Stimulated activated CD8-positive, alpha-beta memory T cell treated with anti-CD3 and anti-CD28 coated beads, Interleukin-12 subunit alpha, Interleukin-12 subunit beta, amount 100 ng/mL, for 24 hours (primary cell): ENCODE data around the gene GCNA.
"Not testable (repeated sequence)": the region's sequence is repeated elsewhere in the genome, so short reads cannot be mapped to it uniquely, and the experiment has no call there.

Experiments
- DNase-seq: peaks from one replicate; pipeline ENCODE4 v3.0.0-alpha.2; 2020; ENCODE audit errors: extremely low read depth

Gene GCNA

DNA sequence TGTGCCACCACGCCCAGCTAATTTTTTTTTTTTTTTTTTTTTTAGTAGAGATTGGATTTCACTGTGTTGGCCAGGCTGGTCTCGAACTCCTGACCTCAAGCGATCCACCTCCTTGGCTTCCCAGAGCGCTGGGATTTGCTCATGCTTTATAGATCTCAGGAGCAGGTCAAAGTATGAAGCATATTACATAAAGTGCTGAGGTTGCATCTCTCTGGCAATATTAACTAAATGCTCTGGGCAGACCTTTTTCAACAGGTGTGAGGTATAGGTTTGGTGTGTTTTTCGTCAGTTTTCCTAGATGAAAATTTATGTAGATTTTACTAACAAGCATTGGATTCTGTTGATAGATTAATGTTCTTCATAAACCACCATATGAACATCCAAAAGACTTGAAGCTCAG, 19.3 kb upstream of the GCNA start:
- no peak for DNase-seq

DNA sequence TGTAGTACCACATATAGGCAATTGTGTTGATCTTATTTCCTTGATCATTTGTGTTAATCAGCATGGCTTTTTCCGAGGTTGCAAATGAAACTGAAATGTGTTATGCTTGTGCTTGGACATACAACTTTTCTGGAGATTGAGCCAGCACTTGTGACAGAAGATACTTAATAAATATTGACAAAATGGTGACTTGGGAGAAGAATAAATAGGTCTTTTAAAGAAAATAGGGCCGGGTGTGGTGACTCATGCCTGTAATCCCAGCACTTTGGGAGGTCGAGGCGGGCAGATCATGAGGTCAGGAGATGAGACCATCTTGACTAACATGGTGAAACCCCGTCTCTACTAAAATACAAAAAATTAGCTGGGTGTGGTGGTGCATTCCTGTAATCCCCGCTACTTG, 18.5 kb upstream of the GCNA start:
- not testable (repeated sequence) for DNase-seq

DNA sequence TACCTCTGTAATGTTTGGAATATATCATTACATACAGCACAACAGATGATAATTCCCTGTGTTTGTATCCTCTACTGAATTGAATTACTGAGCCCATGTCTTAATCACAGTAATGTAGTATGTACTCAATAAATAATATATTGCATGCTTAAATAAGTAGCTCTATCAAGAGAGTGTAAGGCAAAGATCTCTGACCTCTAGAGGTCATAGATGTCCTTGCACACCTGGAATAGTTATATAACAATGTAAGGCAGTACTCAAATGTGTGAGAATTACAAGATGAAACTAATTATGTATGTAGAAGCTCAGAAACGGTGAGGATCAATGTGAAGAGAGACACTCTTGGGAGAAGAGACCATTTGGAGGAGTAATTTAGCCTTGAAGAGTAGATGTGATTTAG, 14.3 kb upstream of the GCNA start:
- DNase-seq, result no peak

DNA sequence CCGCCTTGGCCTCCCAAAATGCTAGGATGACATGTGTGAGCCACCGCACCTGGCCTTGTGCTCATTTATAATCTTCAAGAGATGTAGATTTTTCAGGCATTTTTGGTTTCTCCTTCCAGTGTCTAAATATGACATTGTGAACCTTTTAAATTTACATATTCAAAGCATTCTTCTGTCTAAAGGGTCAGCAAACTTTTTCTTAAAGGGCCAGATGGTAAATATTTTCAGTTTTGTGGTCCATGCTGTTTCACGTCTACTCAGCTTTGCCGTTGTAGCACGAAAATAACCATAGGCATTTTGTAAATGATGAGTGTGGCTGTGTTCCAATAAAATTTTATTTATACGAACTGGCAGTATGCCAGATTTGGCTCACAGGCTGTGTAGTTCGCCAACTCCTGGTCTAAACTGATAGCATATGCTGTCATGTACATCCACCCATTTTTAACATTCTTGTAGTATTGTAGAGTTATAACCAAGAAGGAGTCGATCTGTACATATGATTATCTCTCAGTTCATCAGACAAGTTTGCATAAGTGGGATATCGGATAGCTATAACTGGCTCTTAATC, 12.7 kb upstream of the GCNA start:
- no peak for DNase-seq

DNA sequence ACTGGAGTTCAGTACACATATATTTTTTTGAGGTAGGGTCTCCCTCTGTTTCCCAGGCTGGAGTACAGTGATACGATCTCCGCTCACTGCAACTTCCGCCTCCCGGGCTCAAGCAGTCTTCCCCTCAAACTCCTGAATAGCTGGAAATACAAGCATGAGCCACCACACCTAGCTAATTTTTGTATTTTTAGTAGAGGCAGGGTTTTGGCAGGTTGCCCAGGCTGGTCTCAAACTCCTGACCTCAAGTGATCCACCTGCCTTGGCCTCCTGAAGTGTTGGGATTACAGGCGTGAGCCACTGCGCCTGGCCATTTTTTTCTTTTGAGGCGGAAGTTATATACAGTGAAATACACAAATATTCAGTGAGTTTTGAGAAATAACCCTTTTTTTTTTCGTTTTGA, 6.8 kb upstream of the GCNA start:
- DNase-seq, result not testable (repeated sequence)

DNA sequence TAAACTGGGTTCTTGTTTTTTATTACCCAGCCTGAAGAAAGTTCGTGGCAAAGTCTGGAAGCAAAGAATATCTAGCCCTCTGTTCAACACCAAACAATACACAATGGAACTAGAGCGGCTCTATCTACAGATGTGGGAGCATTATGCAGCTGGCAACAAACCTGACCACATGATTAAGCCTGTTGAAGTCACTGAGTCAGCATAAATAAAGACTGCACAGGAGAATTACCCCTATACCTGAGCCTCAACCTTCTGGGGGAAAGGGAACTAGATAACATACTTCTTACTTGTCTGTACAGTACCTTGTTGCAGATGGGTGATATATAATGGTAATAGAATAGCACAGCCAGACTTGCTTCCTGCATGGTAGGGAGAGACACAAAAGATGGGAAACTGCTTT, 4.6 kb upstream of the GCNA start:
- no peak for DNase-seq

DNA sequence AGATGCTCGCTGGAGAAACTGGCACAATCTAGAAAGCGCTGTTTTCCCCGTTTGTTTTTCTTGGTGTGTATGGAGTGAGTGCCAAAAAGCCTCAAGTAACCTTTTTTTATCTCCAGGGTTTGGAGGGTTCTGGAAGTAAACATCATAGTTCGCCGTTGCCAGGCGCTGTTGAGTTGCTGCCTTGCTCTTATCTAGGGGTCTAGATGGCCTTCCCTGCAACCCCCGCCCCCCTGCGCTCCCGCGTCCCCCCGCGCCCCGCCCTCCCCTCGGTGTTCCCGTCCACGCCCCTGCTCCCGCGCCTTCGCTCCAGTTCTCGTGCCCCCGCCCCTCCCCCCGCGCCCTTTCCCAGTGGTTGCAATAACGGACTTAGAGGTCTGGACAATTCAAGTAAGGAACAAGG, 555 bp upstream of the GCNA start:
- DNase-seq, result no peak

DNA sequence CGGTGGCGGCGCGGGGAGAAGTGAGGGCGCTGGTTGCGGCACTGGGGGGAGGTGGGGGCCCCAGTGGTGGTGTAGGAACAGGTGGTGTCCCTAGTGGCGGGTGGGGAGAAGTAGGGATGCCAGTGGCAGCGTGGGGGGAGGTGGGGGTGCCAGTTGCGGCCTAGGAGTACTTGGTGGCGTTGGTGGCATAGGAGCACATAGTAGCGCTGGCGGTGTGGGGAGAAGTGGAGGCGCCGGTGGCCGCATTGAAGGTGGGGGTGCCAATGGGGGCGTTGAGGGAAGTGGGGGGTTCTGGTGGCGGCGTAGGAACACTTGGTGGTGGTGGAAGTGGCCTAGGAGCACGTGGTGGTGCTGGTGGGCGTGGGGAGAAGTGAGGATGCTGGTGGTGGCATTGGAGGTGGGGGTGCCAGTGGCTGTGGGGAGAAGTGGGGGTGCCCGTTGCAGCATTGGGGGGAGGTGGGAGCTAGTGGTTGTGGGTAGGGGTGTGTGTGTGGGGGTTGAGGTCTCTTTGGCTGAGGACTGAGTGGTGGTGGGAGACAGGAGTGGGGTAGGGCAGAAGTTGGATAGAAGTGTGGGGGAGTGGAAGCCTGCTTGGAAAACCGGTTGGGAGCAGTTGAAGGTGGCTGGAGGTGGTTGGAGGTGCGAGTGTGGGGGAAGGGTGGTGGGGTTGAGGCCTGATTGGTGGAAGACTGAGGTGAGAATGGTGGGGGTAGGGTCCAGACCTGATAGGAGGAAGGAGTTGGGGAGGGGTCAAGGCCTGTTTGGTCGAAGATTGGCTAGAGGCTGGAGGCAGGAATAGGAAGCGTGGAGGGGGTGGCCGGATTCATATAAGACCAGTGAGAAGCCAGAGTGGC, 1.1 kb downstream of the GCNA start:
- no peak for DNase-seq

DNA sequence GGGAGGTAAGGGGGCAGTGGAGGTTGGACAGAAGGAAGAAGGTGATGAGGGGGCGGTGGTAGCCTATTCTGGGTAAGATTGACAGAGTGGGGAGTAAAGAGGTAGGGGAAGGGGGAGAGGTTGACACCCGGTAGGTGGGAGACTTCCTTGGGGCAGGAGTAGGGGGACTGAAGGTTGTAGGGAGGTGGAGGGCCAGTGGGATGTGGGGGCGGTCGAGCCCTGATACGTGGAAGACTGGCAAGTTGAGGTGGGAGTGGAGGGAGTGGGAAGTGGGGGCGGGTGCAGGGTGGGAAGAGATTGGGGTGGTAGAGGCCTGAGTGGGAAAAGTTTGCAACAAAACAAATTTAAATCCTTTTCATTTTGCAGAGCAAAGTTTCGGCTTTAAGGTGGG, 1.7 kb downstream of the GCNA start:
- DNase-seq, result no peak

DNA sequence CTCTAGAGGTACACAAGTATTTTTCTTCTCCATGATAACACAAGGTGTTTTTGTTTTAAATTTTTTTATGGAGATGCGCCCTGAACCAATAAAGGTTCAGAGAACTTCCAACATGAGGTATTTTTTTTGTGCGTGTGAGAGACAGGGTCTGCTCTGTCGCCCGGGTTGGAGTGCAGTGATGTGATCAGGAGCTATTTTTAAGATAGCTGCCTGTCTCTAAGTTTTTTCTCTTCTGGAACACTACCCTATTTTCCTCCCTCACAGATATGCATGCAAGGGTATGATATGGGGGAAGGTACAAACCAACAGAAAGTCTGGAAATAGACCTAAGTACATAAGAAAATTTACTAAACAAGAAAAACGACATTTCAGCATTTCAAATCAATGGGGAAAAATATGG, 3.0 kb downstream of the GCNA start:
- no peak for DNase-seq

DNA sequence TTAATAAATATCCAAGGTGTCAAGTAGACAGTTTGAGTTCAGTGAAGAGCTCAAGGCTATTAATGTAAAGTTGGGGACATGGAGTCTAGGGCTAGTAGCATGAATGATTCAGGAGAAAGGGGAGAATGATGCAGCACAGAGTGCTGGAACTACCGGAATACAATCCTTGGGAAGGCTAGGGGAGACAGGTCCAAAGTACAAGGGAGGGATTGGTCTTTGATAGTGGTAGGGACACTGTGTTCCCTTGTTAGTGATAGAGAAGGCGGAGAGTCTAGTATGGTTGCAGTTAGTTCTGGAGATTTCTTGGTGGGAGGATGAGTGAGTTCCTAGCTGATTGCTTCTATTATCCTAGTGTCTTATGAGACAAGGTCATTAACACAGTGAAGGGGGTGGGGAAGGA, 8.7 kb downstream of the GCNA start:
- no peak for DNase-seq

DNA sequence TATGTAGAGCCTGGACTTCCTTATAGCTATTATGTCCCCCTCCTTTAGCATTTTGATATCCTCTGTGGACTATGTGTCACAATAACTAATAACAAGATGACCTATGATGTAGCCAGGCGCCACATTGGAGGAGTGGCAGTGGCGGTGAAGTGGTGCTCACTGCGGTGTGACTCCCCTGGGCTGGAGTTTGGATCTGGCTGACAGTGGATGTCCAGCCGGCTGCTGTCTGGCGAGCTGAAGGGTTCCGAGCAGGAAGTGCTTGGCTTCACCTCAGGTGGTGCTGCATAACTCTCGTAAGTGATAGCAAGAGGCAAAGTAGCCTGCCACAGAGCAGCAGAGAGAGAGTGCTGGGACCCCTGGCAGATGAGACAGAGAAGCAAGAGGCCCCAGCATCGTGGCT, 15.0 kb downstream of the GCNA start:
- DNase-seq, result not testable (repeated sequence)

DNA sequence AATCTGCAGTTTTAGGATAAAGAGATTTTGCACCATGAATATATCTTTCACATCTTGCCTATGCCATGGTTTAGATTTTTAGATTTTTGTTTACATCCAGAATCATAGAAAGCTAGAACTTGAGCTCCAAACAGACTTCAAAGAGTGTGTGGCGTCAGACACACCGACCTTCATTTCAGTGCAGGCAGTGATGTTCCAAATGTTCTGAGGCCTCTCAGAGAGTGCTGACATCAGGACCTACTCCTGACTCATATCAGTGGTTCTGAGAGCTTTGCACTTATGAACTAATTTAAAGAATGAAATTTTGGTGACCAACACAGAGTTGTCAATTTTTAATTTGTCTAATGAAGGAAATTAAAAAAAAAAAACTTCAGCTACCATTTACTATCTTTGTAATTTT, 21.7 kb downstream of the GCNA start:
- DNase-seq, result no peak

DNA sequence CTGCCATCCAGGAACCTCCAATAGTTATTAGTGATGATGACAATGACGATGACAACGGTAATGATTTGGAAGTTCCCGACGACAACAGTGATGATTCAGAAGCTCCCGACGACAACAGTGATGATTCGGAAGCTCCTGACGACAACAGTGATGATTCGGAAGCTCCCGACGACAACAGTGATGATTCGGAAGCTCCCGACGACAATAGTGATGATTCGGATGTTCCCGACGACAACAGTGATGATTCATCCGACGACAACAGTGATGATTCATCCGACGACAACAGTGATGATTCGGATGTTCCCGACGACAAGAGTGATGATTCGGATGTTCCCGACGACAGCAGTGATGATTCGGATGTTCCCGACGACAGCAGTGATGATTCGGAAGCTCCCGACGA, 25.4 kb downstream of the GCNA start:
- no peak for DNase-seq

DNA sequence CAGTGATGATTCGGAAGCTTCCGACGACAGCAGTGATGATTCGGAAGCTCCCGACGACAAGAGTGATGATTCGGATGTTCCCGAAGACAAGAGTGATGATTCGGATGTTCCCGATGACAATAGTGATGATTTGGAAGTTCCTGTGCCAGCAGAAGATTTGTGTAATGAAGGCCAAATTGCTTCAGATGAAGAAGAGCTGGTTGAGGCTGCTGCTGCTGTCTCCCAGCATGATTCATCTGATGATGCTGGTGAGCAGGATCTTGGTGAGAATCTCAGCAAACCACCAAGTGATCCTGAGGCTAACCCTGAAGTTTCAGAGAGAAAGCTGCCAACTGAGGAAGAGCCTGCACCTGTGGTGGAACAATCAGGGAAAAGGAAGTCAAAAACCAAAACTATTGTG, 25.9 kb downstream of the GCNA start:
- DNase-seq, result no peak

DNA sequence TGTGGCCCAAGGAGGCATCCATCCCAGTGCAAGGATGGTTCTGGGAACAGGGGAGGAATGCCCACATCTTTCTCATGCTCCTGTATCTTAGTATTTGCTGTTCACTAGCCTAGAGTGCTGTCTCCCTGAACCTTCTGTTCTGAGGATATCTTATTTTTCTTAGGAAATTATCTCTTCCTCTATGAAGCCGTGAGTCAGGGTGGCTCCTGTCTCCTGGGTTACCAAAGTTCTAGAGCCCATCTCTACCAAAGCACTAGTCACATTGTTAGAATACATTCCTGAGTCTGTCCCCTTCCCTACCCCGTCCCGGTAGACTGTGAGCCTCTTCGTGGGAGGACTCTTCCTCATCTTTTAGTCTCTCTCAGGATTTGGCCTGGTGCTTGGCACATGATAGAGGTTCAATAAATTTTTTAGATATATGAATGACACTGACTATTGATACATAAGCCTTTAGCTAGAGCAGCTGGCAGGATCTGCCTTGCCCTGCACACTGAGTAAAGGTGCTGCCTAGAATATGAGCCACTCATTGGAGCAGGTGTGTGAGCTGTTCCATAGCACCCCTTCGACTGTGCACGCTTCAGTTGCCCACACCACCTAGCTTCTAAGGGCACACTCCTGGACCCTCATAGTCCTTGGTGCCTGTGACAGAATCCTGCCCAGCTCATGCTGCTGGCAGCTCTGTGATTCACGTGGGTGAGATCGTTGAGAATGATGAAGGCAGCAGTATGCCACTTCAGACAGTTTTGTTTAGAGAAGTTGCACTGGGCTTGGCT, 26.7 kb downstream of the GCNA start:
- no peak for DNase-seq

DNA sequence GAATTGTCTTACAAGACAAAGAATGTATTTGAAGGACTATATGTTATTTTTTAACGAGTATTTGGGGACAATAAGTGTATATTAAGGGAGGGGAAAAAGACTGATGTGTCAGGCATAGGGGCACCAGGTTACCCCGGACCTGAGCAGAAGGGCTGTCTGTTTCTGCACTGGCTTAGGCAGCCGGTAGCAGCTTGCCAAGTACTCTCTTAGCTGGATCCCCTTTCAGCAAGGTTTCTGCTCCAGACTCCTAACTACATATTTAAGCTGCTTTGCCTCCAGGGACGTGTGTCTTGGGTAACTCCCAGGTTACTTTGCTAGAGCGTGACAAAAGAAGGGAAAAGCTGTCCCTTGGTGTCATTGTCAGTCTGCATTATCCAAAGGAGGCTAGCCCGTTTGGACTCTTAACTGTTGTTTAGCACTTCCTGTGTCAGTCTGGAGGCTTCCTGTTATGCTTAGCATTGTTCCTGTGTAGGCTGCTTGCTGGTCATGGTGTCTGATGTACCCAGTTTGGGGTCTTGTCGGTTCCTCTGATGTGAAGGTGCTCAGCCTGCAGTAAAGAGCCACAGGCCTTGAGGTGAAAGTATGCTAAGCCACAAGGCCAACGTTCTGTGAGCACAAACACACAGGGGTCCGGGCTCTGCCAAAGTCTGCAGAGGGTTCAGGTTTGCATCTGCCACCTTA, 28.4 kb downstream of the GCNA start:
- no peak for DNase-seq

DNA sequence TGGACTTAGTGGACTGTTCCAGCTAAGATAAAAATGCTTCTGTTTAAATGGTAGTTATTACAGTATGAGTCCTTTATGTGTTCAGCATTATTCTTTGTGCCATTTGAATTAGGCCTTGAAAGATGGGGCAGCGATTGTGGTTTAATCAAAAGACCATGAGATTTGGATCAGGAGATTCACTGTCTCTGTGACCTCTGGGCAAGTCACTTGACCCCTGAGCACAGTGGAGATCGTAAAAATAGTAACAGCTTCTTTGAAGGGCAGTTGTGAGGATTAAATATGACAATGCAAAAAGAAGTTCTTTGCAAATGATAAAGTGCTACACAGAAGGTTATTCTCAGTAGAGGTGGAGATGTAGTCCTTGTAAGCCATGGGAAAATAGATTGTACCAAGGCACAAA, 29.3 kb downstream of the GCNA start:
- no peak for DNase-seq

DNA sequence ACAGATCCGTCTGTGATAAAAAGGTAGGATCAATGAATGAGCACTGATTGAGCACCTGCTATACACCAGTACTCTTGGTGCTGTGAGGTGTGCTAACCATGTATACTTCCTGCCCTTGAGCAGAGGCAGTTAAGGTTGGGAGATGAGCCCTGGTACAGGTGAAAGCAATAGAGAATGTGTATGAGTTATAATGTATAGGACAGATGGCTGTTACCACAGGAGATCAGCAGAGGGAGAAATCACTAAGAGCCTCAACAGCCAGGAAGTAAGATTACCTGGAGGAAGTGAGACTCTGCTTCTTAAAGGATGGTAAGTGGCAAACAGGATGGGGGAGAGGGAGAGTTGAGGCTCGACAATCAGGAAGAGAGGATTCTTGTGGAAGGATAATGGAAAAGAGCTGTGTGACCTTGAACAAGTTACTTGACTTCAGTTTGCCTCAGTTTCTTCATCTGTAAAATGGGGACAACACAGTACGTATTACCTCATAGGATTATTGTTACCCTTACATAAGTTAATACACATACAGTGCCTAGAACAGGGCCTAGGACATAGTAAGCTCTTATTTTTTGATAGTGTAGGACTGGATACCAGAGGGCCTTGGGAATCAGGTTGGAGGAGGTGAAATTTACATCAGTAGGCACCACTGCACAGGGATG, 31.0 kb downstream of the GCNA start:
- no peak for DNase-seq

DNA sequence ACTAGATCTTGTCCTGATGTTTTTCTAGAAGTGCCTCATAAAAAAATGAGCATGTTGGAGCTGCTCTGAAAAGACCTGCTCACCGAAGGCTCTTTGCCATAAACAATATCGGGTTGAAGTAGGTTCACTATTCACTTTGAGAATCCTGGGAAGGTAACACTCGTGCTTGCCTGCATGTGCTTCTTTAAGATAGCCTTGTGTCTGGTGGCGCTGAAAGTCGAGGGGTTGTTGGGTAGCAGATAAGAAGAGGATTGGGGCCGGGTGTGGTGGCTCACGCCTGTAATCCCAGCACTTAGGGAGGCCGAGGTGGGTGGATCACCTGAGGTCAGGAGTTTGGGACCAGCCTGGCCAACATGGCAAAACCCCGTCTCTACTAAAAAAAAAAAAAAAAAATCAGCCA, 33.5 kb downstream of the GCNA start:
- not testable (repeated sequence) for DNase-seq

DNA sequence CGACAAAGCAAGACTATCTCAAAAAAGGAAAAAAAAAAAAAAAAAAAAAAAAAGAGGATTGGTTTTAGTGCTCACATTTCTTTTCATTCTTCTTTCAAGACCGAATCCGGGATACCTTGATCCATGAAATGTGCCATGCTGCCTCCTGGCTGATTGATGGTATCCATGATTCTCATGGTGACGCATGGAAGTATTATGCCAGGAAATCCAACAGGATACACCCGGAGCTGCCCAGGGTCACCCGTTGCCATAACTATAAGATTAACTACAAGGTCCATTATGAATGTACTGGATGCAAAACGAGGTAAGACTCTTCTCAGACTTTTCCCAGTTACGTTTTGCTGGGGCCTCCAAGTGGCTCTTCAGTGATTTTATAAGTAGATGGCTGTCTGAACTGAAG, 34.0 kb downstream of the GCNA start:
- DNase-seq, result no peak

DNA sequence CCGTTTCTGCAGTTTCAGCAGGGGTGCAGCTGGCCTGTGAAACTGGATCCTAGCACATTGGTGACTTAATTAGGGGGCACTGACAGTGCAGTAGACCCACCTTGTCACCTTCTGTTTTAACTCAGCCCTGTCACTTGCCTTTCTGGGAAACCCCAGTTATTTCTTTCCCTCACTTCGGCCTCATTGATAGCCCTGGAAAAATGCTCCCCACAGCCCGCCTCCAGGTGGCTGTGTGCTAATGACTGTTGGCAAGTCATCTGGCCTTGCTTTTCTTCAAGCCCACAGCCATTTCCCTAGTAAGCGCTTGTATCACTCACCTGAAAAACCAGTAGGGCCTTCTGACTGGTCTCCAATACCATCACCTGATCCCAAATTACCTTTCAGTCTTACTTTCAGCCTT, 36.8 kb downstream of the GCNA start:
- DNase-seq, result no peak
